ENCODE results near the gene ANKRD61.
"Not testable (repeated sequence)": the region's sequence is repeated elsewhere in the genome, so short reads cannot be mapped to it uniquely, and the experiment has no call there.

The ANKRD61 gene

GRCh38 chr7:6032167-6032566 is 991 bp downstream of the ANKRD61 start:
- no peak for DNase-seq (ENCODE audit: low read depth)

GRCh38 chr7:6032641-6033040 is 1.5 kb downstream of the ANKRD61 start:
- DNase-seq (ENCODE audit: low read depth) = no peak

GRCh38 chr7:6035165-6035564 is 4.0 kb downstream of the ANKRD61 start:
- no peak for DNase-seq (ENCODE audit: low read depth)

- DNase-seq (ENCODE audit: low read depth) = no peak
Observed at GRCh38 chr7:6035686-6036085, 4.5 kb downstream of the ANKRD61 start.

- no peak for DNase-seq (ENCODE audit: low read depth)
Observed at GRCh38 chr7:6049780-6050179, 18.6 kb downstream of the ANKRD61 start.

- not testable (repeated sequence) for DNase-seq (ENCODE audit: low read depth)
Observed at GRCh38 chr7:6051185-6051584, 20.0 kb downstream of the ANKRD61 start.

- no peak for DNase-seq (ENCODE audit: low read depth)
Observed at GRCh38 chr7:6056616-6057015, 25.4 kb downstream of the ANKRD61 start.

GRCh38 chr7:6057316-6058129 is 26.3 kb downstream of the ANKRD61 start:
- no peak for DNase-seq (ENCODE audit: low read depth)

GRCh38 chr7:6059941-6060340 is 28.8 kb downstream of the ANKRD61 start:
- DNase-seq (ENCODE audit: low read depth) = not testable (repeated sequence)

GRCh38 chr7:6071406-6071805 is 40.2 kb downstream of the ANKRD61 start:
- no peak for DNase-seq (ENCODE audit: low read depth)

- no peak for DNase-seq (ENCODE audit: low read depth)
Observed at GRCh38 chr7:6074612-6075380, 43.6 kb downstream of the ANKRD61 start.

- DNase-seq (ENCODE audit: low read depth) = no peak
Observed at GRCh38 chr7:6078548-6078947, 47.4 kb downstream of the ANKRD61 start.

- not testable (repeated sequence) for DNase-seq (ENCODE audit: low read depth)
Observed at GRCh38 chr7:6083047-6083446, 51.9 kb downstream of the ANKRD61 start.
